HG03175 (cell line): Measurements from ENCODE around the gene ZNF785.
A peak's percentile ranks its signal among the peaks of the same experiment; 100 is the strongest.
"Not testable (repeated sequence)": the region's sequence is repeated elsewhere in the genome, so short reads cannot be mapped to it uniquely, and the experiment has no call there.

Source experiments
- ATAC-seq: cut with Tn5 transposase; IDR thresholded peaks from one replicate; pipeline ENCODE4 v1.9.1; 2021; ENCODE audit warnings: mild to moderate bottlenecking, moderate library complexity; ENCODE audit not compliant: unreplicated experiment

The ZNF785 gene

DNA sequence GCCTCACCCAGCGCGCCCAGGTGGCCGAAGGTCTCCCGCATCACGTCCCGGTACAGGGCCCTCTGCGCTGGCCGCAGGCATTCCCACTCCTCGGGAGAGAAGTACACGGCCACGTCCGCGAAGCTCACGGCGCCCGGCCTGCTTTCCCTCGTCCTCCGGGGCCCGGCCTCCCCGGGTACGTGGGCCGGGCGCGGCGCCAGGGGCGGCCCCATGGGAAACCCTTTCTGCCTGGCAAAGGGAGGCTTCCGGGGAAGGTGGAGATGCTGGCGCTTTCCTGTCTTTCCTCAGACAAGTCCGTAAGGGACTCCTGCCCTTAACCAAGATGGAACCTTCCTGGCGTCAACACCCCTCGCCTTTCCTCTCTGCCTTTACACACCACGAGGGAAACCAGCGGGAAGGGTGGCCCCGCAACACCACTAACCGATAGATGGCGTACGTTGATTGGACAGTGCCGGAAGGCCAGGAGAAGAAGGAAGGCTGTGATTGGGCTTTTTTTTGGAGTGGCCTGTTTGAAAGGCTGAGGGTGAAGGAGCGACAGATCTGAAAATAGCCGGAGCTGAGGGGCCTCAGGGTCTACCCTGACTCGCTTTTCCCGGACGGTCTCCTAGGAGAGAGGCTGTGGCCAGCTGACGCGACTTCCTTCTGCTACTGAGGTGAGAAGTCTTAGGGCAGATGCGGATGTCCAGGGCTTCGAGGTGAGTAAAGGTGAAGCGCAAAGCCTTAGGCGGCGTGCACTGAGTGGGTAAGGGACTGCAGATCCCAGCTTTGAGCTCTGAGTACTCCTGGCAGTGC is at the start of gene ZNF785:
Gene ZNF785, minus strand, starts transcription at position 298 of the 792 bp plus-strand sequence. Its CDS starts 86 bp downstream, at position 212.
- ATAC-seq: peak; percentile 93

DNA sequence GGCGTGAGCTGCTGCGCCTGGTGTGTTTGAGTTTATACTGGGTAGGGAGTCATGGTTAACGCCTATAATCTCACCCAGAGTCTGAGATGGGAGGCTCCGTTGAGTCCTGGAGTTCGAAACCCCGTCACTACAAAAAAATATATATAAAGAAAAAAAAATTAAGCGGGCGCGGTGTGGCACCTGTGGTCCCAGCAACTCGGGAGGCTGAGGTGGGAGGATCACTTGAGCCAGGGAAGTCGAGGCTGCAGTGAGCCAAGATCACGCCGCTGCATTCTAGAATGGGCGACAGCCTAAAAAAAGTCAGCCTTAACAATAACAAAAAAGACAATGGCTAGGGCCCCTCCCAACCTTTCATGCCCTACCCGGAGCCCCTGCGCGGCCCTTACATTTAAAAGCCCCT is 48.0 kb upstream of the ZNF785 start:
- ATAC-seq: no peak

DNA sequence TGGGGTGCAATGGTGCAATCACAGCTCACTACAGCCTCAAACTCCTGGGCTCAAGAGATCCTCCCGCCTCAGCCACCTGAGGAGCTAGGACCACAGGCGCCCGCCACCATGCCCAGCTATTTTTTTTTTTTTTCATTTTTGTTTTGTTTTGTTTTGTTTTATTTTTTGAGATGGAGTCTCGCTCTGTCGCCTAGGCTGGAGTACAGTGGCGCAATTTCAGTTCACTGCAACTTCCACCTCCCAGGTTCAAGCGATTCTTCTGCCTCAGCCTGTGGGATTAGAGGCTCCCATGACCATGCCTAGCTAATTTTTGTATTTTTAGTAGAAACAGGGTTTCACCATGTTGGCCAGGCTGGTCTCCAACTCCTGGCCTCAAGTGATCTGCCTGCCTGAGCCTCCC is 47.0 kb upstream of the ZNF785 start:
- ATAC-seq: not testable (repeated sequence)

DNA sequence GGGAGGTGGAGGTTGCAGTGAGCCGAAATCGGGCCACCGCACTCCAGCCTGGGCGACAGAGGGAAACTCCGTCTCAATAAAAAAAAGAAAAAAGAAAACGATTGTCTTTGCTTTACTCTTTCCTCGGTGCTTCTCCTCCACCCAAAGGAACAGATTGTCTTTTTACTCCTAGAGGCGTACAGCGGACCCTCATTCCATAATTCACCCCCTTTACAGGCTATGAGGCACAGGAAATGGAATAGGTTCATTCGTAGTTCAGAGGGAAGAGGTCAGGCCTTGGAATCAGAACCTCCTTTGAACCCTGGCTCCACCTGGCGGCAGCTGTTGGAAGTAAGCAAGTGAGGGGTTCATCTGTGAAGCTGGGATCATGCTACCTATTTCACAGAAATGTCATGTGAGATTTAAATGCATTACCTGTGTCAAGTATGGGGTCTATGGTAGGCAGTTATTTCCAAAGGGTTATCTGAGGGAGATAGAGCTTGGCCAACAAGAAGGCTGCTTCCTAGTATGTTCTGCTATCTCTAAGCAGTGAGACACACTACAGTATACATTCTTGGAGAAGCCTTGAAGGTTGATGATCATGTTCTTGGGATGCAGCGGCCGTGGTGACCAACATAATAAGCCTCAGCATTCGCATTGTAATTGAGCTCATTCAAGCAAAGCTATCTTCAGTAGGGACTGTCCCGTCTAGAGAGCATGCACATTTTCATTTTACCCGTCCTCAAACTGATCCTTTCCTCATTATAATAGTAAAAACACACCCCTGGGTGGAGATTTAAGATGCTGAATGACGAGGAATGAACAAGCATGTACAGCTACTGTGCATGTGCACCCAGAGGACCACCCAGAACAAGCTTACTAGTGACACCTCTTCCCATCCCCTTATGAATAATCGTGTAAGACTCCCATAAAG is 43.4 kb upstream of the ZNF785 start:
- ATAC-seq: no peak

DNA sequence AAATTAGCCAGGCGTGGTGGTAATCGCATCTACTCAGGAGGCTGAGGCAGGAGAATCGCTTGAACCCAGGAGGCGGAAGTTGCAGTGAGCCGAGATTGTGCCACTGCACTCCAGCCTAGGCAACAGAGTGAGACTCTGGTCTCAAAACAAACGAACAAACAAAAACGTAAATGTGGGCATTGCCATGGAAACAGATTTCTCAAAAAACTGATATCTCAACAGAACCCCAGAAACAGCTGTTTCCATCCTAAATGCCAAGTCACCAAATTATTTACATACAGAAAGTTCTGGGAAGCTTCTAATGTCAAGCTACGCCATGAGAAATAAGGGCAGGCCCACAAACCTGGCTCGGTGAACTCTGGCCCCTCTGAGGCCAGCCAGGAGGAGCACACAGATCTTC is 40.7 kb upstream of the ZNF785 start:
- no peak for ATAC-seq

DNA sequence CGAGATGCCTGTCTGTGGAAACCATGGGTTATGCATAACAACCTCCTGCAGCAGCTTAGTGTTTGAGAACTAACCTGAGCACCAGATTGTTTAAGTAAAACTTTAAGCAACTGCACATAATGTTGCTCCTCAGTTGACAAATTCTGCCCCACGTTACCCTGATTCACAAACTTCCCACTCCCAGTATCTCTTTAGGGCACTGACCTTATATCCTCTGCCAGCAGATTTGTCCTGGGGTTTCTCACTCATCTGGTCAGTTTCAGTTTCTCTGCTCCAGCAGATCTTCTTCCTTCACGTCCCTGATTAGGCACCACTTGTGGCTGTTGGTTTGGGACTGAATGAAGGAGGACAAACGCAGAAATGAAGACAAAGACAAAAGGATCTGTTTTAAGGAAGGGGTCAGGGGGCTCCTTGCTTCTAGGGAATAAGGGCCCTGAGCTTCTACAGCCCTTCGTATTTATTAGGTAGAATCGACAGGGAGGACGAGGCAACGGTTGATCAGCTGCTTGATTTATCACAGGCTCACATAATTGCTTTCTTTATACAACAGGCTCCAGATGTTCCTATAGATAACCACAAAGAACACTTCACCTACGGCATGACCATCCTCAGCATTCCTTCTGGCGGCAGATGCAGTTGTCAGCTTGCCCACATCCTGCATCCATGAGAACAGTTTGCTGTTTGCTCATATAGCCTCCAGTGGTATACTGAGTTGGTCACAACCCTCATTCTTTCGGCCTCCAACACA is 38.2 kb upstream of the ZNF785 start:
- ATAC-seq: no peak

DNA sequence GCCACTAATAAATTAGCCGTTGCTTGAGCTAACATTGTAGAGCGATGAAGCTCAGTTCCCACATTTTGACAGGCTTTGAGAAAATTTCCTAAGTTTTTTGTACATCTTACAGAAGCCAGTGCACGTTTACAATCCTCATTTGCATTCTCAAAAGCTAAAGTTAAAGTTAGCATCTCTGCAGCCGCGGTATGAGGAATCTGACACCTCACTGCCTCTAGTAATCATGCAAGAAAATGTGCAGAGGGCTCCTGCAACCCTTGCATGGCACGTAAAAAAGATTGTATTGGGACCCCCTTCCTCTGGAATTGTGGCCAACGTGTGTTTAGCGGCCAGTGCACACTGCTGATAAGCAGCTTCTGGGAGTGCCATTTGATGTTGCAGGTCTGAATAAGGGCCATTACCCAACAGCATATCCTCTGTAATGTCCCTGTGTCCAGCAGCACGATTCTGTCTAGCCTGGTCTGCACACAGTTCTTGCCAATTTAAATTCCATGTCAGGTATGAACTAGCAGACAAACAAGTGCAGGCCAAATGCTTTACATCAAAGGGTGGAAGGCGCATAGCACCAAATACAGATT is 37.0 kb upstream of the ZNF785 start:
- no peak for ATAC-seq

DNA sequence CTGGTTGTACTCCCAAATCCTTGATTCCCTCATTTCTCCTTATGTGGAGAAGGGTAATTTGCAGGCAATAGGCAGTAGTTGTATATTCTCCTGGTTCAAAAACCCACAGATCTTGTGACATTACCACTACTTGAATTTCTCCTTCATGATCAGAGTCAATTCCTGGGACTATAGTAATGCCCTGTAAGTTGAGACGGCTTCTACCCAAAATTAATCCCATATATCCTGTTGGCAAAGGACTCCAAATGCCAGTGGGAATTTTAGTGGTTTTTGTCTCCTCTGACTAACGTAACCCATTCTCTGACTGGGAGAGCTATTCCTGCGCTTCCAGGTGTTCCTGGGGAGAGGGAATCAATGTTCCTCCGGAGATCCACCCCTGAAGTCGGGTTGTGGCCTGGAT is 36.3 kb upstream of the ZNF785 start:
- ATAC-seq: no peak

DNA sequence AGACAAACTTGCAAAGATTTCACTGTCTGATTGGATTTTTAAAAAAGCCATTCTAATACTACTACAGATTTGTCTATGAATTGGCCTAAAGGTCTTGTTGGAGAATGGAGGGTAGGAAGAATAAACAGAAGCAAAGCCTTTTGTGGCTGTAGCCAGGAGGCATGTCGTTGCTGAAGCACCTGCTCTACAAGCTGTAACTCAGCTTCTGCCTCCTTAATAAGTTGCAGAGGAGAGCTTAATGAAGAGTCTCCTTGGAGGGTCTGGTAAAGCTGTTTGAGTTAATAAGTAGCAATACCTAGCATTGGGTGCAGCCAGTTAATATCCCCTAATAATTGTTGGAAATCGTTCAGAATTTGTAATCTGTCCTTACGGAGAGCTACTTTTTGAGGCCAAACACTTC is 34.7 kb upstream of the ZNF785 start:
- ATAC-seq: no peak

DNA sequence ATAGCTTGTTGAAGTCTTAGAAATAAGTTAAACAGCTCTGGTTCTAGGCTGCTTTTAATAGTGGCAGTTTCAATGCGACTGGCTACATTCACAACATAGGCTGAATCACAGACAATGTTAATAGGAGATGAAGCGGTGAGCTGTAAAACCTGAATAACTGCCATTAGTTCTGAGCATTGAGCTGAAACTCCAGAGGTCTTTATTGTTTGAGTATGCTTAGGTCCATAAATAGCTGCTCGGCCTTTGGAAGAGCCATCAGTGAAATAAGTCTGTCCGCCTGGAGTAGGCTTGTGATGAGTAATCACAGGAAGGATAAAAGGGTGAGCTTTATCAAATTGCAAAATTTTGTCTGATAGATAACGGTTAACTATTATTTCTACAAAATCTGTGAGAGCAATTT is 34.1 kb upstream of the ZNF785 start:
- no peak for ATAC-seq

DNA sequence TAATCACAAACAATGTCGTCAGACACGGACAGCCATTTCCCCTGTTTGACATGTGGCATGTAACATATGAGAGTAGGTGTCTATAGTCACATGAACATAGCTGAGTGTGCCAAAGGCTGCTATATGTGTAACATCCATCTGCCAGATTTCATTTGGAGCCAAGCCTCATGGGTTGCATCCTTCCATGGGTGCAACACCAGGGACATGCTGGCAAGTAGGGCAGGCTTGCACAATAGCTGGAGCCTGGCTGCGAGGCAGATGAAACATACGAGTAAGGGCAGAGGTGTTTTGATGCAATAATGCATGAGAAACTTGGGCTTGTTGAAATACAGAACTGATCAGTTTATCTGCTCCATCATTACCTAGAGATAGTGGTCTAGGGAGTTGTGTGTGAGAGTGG is 33.7 kb upstream of the ZNF785 start:
- ATAC-seq: no peak

DNA sequence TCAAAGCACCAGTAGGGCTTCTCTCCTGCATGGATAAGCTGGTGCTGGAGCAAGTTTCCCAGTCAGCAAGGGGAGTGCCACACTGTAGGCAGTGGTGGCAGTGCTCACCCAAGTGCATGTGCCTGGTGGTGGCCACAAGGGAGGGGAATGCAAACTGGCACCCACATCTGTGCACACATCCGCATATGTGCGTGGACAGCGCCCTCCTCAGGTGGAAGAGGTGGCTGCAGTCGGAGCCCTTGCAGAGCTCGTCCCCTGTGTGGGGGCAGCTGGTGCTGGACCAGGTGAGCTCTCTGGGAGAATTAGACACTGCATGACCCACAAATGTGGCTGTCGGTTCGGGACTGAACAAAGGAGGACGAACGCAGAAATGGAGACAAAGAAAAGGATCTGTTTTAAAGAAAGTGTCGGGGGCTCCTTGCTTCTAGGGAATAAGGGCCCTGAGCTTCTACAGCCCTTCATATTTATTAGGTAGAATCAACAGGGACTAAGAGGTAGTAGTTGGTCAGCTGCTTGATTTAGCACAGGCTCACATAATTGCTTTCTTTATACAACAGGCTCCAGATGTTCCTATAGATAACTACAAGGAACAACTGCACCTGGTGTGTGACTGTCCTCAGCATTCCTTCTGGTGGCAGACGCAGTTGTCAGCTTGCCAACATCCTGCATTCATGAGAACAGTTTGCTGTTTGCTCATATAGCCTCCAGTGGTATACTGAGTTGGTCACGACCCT is 30.0 kb upstream of the ZNF785 start:
- no peak for ATAC-seq

DNA sequence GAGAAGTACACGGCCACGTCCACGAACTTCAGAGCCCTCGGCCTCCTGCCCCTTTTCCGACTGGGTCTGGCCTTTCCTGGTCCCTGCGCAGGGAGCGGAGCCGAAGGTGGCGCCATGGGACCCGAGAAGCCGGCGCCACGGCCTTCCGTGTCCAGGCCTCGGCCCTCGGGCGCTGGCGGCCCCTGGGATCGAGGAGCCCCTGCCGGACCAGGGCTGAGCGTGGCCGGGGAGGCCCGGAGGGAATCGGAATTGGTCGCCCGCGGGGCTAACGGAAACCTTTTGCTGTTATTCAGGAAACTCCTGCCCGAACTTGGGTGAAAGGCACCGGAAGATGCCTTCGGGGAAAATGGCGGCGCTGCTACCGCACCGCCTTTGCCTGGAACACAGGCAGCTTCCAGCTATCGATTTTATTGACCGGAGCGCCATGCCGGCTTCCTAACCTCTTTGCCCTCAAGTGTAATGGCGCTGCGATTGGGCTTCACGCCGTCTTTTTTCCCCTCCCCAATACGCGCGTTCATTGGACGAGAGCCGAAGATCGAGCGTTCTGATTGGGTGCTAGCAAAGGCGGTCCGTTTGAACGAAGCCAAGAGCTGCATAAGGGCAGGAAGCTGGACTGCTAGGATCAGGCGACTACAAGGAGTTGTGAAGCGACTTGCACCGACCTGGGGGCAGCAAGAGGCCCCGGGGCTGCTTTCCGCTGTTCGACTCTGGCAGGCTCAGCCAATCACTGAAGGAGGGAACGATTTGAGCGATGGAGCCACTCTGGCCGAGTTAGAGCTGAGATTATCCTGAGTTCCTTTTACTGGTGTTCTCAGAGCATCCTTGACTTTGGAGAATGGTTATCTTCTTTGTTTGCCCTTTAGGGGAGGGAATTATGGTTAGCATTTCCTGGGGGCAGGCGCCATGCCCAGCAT is 24.7 kb upstream of the ZNF785 start, which contains the start of gene ZNF689:
Gene ZNF689, minus strand, starts transcription at position 464 of the 914 bp plus-strand sequence. Its CDS starts 348 bp downstream, at position 116.
- ATAC-seq: peak; percentile 88

DNA sequence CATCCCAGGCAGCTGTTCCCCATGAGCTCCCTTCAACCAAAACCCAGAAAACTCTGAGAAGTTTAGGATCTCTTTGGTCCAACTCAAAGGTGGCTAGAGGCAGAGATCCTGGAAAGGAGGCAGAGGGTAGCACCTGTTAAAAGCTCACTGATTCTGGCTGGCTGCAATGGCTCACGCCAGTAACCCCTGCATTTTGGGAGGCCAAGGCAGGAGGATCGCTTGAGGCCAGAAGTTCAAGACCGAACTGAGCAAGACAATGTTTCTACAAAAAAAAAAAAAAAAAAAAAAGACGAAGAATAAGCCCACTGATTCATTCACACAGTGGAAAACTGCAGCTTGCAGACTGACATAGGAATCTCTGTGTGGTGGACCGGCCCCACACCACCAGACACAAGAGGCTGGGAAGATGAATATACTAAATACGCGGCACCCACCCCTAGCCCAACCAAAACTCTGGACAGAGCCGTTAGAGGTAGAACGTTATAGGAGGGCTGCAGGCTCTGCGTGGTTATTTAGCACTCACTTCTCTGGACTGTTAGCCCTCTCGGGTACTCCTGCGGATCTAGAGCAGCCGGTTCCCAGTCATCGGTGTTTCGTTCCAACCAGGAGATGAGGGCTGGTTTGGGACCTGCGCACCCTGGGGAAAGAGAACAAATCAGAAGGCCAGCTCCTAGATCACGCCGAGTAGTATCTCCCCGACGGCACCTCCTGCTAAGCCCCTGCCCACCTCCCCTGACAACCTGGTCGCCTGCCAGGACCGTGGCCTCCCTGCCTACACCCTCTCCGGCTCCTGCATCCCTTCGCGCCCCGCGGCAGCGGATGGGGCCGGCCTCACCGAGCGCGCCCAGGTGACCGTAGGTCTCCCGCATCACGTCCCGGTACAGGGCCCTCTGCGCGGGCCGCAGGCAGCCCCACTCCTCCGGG is 23.8 kb upstream of the ZNF785 start:
- peak; percentile 19 for ATAC-seq

DNA sequence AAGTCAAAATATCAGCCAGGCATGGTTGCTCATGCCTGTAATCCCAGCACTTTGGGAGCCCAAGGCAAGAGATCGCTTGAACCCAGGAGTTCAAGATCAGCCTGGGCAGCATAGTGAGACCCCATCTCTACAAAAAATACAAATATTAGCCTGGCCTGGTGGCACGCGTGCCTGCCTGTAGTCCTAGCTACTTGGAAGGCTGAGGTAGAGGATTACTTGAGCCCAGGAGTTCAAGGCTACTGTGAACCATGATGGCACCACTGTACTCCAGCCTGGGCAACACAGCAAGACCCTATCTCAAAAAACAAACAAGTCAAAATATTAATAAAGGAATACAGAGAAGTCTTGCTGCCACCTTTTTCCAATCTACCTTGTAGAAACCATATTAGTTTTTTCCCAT is 20.5 kb upstream of the ZNF785 start:
- ATAC-seq: no peak

DNA sequence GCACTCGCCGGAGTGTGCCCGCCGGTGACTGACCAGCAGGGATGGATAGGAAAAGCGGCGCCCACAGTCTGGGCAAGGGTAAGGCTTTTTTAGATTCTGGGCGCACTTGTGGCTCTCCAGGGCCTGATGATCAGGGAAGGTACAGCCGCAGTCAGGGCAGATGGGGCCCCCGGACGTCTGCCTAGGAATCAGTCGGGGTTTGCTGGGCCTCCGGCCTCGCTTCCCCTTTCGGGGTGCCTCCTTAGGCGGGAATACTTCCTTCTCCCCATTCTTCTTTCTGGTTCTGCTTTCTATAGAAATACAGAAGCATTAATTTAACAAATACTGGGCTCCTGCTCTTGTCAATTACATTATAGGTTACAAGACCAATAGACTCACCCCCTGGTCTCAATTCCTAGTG is 19.7 kb upstream of the ZNF785 start:
- ATAC-seq: no peak

DNA sequence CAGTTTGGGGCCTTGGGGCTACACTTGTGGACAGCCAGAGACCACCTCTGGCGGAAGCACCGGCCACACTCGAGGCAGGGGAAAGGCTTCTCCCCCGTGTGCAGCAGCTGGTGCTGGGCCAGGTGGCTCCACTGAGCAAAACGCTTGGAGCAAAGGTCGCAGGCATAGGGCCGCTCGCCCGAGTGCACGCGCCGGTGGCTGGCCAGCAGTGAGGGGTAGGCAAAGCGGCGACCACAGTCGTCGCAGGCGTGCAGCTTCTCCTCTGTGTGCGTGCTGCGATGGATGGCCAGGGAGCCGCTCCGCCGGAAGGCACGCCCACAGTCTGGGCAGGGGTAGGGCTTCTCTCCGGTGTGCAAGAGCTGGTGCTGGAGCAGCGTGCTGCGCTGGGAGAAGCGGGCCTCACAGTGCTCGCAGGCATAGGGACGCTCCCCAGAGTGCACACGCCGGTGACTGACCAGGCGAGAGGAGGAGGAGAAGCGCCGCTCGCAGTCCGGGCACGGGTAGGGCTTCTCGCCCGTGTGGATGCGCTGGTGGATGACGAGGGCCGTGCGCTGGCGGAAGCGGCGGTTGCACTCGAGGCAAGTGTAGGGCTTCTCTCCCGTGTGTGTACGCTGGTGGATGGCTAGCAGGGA is 18.9 kb upstream of the ZNF785 start:
- no peak for ATAC-seq

DNA sequence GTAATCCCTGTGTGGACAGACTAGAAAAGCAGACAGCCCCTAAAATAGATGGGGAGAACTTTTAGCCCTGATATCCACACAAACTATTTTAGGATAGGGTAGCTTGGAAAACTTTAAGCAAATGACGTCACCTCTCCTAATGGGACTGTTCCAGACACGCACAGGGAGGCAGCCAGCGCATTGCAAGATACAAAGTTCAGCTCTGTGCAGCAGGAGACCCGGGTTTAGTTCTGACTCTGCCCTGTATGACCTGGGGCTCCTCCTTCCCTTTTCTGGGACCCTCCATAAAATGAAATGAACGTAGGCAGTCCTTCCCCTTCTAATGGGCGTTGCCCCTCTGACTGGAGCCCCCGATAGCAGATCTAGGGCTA is 18.4 kb upstream of the ZNF785 start:
- ATAC-seq: no peak
